GM18909 (cell line): ENCODE measurements around the gene ATG2A.
A peak's percentile ranks its signal among the peaks of the same experiment; 100 is the strongest.

ENCODE experiments used
- ATAC-seq: cut with Tn5 transposase; IDR thresholded peaks from one replicate; pipeline ENCODE4 v1.9.1; 2021; ENCODE audit warnings: mild to moderate bottlenecking; ENCODE audit not compliant: unreplicated experiment, poor library complexity

ATG2A gene

DNA sequence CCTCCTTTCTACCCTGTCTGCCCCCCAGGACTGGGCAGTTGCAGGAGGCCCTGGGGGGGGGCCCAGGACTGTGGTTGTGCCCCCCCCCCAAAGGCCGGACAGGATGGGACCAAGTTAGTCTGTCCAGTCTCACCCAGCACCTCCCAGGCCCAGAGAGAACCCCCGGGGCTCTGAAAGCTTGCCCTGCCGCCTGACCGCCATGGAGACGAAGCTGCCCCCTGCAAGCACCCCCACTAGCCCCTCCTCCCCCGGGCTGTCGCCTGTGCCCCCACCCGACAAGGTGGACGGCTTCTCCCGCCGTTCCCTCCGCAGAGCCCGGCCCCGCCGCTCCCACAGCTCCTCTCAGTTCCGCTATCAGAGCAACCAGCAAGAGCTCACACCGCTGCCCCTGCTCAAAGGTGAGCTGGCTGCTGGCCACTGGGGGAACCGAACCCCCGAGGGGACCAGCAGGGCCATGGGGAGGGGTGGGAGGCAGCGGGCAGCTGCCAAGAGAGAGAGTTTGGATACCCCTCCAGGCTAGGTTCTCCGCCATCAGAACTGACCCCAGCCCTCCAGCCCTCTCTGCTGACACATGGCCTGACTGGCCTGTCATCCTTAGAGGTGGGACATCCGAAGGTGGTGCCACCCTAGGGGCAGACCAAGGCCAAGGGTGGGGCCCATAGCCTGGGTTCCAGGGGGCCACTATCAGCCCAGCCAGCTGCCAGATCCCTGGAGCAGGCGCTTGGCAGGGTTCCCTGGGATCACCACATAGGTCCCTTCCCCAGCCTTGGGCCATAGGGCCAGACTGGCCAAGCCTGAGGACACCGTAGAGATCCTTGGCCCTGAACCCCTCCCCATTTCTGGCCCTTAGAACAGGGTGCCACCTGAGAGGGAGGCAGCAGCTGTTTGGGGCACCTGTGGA lies 8.8 kb upstream of the ATG2A start:
- ATAC-seq, result no peak

DNA sequence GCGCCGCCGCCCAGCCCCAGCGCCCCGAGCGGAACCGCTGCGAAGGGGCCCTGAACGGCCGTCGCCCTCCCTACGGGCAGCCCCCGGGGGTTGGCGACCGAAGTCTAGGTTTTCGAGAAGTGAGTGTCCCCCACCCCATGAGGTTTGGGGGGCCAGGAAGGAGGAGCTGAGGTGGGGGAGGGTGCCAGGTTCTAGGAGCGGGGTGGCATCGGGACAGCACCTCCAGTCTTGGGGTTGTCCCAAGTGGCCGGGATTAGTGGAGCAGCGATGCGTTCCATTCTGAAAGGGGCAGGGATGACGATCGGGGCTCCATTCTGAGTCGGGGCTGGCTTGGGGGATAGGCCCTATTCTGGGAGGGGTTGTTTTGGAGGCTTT lies 7.9 kb upstream of the ATG2A start:
- no peak for ATAC-seq

DNA sequence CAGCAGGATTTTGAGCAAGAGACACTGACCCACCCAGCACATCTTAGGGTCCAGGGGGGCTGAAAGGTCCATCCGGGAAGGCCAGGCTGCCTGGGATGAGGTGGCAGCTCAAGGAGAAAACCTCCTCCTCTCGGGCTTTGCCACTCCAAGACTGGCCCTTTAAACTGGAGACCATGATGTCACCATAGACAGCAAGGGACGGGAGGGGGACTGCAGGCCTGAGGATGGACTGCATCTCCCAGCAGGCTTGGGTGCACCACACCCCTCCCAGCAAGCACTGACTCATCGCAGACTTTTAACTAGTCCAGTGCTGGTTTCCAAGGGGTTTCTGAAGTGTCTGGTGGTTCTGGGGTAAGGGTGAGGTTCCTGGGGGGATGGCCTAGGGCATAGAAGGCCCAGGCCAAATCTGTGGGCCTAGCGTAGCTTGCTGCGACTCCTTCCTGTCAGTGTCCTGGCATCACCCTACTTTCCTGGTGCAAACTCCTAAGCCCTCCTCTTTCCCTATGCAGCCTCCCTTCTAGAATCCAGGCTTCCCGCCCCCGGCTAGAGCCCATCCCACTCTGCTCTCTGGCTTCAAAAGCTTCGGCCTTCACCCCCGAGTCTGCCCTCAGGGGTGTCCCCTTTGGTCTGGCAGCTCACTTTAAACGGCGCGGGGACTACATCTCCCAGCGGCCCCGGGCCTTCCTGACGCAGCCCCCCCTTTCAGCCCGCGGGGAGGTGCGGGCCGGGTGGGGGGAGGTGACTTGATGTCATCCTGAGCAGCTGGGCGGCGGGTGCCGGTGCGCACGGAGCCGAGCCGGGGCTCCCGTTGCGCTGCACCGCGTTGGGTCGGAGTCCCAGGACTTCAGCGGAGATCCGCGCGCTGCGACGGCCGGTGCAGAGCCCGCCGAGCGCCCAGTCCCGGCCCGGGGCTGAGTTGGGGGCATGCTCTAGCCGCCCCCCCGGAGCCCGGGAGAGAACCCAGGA lies 7.2 kb upstream of the ATG2A start, which contains the start of gene PPP2R5B:
Gene PPP2R5B (plus strand): TSS at position 746 of the 966 bp plus-strand sequence. CDS start 1,046 bp downstream, outside the sequence.
- peak; percentile 84 for ATAC-seq

DNA sequence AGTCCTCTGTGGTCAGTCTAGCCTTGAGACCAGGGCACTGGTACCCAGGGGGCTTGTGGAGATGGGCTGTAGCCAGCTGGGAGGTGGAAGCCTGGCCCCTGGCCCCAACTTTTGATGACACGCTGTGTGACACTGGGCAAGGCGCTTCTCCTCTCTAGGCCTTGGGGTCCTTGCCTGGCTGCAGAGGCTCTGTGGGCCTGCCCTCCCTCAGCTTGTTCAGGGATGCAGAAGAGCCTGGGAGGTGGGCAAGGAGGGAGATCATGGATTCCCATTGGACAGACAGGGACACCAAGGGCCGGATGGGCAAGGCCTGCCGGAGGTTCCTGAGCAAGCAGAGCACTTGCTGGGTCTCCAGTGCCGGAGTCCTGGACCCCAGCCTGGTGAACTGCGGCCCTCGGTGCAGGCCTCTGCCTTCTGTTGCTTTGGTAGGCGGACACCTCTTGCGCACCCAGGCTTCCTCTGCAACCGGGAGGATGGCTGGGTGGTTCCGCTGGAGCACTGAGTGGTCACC lies 6.2 kb upstream of the ATG2A start:
- no peak for ATAC-seq

DNA sequence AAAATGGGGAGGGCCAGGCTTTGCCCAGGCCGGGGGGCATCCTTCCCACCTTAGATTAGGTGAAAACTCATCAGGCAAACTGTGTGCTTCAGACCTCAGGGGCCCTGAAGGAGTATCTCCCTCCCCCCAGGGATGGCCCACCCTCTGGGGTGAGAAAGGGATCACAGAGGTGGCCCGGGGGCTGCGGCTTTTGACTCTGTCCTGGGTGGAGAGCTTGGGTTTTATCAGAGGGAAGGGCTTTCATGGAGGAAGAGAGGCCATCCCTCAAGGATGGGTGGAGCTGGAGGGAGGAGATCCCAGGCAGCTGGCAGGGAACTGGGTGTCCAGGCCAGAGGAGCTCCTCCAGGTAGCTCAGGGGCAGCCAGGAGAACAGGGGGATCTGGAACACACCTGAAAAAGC lies 4.4 kb upstream of the ATG2A start:
- ATAC-seq, result no peak

DNA sequence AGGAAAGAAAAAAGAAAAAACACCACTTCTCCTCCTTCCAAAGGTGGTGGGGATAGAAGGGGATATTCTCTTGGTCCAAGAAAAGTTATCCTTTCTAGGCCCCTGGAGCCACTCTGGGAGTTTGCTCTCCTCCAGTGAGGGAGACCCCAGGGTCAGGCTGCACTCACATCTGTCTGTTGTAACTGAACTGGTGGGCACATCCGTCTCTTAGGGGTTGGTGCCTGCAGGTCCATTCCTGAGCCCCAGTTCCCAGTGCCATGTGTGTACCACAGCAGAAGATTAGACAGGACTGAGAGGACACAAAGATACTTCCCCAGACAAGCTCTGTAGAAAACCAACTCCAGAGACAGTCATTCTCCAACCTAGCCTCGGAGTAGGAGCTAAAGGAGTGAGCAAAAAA lies 3.1 kb upstream of the ATG2A start:
- ATAC-seq, result no peak

DNA sequence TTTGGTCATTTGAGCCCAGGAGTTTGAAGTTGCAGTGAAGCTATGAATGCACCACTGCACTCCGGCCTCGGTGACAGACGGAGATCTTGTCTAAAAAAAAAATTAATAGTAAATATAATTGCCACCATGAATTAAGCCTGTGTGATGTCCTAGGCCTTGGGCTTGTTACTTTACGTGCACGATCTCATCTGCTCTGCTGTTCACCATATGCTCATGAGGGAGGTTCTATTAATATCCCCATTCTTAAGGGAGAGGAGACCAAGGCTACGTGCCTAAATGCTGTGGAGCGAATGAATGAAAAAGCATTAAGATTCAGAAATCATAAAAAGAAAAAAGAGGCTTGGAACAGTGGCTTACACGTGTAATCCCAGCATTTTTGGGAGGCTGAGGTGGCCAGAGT lies 2.6 kb upstream of the ATG2A start:
- no peak for ATAC-seq

DNA sequence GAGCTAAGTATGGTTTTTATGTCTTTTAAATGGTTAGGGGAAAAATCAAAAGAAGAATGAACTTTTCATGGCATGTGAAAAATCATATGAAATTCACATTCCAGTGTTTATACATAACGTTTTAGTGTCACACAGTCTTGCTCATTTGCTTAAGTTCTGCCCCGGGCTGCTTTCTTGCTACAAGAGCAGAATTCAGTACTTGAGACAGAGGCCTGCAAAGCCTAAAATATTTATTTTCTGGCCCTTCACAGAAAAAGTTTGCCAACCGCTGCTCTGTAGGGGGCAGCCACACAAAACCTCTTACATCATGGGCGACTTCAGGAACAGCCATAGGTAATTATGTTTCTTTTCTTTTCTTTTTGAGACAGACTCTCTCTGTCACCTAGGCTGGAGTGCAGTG lies 1.0 kb upstream of the ATG2A start:
- no peak for ATAC-seq

DNA sequence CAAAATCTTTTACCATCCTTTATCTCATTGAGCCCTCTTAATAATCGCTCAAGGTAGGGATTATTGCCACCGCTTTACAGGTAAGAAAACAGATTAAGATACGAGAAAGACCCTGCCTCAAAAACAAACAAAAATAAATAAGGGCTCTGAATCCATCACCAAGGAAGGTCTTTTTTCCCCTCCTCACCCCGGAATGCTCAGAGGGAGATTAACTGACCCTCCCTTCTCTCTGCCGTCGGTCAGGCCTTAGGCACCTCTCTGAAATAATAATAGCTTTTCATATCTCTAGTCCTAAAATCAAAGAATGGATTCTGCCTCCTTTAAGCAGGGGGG lies 620 bp upstream of the ATG2A start:
- no peak for ATAC-seq

DNA sequence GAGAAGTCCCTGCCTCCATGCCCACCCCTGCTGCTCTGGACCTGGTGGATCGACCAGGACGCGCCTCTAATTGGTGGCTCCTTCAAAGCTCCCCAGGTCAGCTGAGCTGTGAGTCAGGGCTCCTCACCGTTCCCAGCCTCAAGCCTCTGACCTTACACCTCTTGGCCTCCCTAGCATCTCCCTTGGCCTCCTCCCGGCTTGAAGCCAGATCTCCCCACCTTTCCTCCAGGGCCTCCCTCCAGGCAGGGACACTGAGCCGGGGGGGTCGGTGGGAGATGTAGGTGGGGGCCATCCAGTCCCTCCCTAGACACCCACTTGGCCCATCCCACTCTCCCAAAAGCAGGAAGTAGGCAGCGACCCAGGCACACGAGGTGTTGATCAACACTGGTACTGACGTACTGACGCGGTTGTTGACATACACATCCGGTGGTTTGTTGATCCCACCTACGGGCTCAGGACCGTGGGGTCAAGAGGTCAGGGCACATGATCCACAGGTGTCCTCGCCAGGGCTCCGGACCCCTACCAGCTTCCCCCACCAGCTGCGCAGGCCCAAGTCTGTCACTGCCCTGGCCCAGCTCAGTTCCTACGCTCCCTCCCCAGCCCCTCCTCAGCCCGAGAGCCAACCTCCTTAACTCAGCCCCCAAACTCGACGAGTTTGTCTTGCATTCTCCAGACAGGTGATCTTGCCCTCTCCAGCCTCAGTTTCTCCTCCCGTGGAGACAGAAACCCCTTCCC lies 802 bp downstream of the ATG2A start:
- ATAC-seq, result peak; percentile 26

DNA sequence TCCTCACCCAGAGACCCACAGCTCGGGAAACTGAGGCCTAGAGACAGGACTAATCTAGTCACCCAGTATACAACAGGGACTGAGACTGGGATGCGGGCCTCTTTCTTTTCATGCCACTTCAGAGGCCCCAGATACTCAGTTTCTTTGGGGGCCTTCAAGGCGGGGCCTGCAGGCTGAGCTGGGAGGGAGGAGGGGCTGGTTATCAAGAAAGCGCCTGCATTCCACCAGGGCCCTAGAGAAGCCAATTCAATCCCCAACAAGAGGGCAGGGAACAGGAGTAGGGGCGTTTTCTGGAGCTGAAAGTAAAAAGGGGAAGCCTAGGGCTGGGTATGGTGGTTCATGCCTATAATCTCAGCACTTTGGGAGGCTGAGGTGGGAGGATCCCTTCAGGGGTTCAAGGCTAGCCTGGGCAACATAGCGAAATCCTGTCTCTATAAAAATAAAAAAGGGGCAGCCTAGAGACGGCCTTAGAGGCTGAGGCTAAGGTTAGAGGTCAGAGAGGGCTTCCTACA lies 1.6 kb downstream of the ATG2A start:
- ATAC-seq, result no peak

DNA sequence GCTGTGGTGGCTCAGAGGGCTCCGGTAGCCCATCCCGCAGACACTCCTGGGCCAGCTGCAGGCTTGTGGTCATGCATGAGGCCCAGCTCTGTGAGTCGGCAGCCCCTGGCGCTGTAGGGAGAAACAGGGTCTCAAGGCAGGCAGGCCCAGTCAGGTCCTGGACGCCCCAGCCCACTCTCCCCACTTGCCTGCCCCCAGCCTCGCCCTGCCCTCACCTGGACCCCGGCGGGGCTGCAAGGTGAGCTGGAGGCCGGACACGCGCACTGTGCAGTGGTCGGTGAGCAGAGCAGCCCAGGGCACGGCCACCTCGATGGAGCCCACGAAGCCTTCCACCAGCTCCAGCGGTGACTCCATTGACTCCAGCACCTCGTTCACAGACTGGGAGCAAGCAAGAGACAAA lies 2.9 kb downstream of the ATG2A start:
- ATAC-seq, result no peak

DNA sequence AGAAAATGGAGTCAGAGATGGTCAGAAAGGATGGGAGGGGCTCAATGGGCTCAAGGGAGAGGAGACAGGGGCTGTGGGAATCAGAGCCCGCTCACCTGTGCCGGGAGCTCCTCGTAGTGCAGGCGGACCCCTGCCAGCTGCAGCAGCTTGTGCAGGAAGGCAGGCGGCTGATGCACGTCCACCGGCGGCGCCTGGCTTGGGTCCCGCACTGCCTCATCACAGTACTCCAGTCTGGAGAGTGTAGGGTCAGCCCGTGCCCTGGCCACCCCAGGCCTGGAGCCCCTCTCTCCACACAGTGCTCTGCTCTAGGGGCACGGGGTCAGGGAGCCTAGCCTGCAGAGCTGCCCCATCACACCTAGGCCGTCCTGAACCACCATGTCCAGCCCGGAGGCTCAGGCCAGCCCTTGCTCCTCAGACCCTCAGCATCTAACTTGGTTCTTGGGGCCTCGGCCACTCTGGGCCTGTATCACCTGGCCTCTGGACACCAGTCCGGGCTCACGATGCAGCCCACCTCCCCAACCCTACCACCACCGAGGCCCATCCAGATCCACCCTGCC lies 3.8 kb downstream of the ATG2A start:
- ATAC-seq, result no peak

DNA sequence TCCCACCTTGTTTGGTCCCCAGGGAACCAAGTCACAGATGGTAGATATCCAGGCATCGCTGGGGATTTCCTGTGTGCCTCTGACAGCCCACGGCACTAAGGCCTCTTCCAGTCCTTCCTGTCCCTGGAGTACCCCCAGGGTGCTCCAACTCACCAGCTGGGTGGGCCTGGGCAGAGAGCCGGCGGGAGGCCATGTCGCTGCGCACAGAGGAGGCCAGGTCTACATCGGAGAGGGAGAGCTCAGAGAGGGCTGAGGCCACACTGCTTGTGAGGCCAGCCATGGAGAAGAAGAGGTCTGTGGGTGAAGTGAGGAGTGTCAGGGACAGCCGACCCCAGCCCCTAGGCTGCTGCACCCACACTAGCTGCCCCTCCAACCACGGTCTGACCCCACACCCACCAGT lies 5.3 kb downstream of the ATG2A start:
- no peak for ATAC-seq

DNA sequence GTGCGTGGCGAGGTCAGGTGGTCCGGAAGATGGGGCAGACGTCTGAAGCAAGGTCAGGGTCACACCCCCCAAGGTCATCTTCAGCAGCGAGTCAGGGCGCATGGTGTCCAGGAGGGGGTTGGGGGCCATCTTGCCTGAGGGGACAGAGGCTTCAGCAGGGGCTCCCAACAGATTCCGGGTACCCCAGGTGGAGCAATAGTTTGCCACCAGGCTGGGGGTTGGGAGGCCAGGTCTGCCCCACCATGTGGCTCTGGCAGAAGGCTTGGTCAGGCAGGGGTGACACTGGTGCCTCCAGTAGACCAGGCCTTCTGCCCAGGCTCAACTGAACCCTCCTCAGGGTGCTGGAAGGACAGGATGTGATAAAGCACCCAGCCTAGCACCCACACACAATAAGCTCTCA lies 5.9 kb downstream of the ATG2A start:
- no peak for ATAC-seq

DNA sequence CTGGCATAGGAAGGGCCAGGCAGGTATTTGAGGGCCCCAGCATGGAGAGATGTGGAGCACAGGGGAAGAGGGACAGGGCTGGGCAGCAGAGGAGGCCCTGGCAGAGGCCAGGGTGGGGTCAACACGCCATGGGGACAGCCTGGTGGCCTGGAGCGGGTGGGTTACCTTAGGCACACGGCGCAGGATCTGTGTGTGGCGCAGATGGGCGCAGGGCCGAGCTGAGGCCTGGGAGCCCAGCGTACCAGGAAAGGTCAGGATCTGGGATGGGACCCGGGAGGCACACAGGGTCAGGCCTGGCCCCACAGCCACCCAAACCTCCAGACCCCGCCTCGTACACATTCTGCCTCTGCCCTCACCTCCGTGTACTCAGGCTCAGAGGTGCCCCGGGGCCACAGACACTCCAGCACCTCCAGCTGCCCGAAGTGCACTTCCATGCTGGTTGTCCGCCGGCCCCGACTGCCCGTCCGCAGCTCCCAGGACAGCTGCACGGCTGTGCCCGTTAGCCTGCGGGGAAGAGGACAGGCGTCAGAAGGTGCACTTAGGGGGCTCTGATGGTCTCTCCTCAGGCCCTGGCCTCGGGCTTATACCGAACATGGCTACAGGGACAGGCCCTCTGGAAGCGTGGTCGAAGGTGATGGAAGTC lies 6.4 kb downstream of the ATG2A start:
- ATAC-seq, result no peak

DNA sequence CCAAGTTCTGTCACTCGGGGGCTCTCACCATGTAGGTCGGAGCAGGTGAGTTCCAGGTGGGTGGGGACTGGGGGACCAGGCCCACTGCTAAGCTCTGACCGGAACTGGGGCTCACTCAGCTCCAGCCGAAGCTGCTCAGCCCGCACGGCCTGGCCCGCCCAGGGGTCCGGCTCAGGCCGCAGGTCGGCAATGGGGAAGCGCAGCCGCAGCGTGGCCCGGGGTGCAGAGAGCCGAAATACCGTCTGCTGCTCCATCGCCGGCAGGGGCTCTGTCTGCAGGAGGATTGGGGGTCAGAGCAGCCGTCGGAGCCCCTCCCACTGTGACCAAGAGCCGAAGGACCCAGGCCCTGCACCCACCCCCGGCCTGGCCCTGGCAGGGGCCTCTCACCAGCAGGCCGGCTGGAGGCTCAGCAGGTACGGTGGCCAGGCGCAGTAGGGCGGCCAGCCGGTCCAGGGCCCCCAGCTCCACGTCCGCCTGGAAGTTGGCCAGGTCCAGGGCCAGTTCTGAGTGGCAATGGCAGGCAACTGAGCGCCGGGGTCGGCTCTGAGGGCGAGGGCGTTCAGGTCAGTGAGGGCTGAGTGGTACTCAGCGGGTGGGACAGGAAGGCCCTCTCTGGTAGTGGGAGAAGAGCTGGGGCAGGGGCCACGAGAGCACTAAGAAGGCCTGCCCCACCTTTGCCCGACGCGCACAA lies 7.2 kb downstream of the ATG2A start:
- no peak for ATAC-seq

DNA sequence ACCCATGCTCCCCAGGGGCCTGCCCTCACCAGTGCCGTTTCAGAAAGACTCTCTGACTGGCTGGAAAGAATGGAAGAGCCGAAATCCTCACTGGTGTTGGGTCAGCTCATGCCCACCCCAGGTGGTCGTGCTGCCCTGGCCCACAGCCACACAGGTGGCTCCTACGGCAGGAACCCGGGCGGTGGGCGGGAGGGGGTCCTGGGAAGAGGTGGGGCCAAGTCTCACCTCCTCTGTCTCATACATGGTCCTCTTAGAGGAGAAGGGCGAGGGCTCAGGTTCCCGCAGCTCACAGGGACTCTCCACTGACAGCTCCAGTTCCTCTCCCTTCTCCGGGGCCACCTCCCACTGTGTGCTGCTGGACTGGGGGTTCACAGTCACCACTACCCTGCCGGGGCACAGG lies 8.2 kb downstream of the ATG2A start:
- ATAC-seq, result no peak

DNA sequence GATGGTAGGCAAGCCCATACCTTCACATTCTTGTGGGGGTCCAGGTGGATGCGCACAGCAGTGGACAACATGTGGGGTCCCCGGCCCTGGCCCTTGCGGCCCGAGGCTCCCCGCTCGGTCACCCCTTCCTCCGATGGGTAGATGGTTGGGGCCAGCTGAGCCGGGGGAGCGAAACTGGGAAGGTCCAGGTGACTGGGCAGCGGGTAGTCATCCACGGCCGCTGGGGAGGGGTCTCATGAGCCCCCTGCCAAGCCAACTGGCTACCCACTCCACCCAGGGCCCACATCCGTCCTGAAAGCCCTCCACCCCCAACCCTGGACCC lies 10.7 kb downstream of the ATG2A start:
- no peak for ATAC-seq
